Measurements from ENCODE around the gene SLAMF1. TPM values are rescaled to one million over a fixed set of nuclear protein-coding genes. Genes with fewer than 3 reads are reported as not detected.

SLAMF1 gene
- total RNA-seq, 4 donors from 2014 or later = 0.57 to 5.0 (median 0.95) TPM

DNA sequence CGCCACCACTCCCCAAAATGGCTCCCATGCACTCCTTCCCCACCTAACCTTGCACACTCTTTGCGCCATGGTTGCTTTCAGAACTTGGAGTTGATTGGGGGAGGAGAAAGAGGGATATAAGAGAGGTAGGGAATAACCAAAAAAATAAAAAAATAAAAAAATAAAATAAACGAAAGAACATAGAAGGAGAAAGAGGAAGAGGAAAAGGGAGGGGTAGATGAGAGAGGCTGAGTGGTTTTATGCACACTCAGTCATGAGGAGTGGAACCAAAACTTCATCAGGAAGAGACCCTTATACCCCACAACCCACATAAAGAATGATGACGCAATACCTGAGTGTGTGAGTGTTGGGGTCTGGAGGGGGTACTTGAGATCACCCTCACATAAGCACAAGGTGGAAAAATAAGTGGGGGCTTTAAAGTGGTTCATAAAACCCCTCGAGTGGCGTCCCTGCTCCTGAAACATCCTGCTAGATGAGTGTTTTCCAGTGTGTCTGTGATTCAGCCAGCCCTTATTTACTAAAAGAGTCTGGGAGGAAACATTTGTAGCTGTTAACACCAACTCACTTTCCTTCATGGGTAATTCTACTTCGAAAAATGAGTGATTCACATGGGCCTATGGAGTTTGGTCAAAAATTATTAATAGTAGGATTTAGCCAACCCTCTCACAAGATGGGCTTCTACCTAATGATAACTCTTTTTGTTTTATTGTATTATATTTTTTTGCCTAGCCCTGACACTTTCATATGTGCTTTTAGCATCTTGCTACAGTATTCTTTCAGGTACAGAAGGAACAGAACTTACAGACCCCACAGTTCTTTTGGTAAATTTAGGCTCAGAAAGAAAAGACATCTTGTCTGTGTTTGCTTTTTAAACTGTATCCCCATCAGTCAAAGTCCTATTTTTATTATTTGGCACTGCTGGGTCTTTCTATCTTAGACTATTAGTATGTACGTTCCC is 5.2 kb downstream of the SLAMF1 start:
- Histone ChIP-seq H3K4me3 (no peak overlapping the region), H3K36me3 (no peaks in the 10 kb centered on the region), H3K4me1 (no peaks in the 10 kb centered on the region), H3K9me3 (no peaks in the 10 kb centered on the region), H3K27me3 (peaks cover 0 to 3% (median 0%) of the 10 kb centered on the region in 4 donors), H3K27ac (replicated peaks in 1 of 4) (no peak overlapping the region)
- DNase-seq (ENCODE audit: extremely low spot score) = no peak
- 71% methylated on average over 8 of the region's 8 CpGs for WGBS
- TF ChIP-seq POLR2AphosphoS5 (IDR thresholded peaks at IDR 0.05) (no peak), EP300 (IDR thresholded peaks at IDR 0.05) (no peak), POLR2A (IDR thresholded peaks at IDR 0.05; ENCODE audit: low read depth) (no peak)
- TF ChIP-seq, protein P1, sequence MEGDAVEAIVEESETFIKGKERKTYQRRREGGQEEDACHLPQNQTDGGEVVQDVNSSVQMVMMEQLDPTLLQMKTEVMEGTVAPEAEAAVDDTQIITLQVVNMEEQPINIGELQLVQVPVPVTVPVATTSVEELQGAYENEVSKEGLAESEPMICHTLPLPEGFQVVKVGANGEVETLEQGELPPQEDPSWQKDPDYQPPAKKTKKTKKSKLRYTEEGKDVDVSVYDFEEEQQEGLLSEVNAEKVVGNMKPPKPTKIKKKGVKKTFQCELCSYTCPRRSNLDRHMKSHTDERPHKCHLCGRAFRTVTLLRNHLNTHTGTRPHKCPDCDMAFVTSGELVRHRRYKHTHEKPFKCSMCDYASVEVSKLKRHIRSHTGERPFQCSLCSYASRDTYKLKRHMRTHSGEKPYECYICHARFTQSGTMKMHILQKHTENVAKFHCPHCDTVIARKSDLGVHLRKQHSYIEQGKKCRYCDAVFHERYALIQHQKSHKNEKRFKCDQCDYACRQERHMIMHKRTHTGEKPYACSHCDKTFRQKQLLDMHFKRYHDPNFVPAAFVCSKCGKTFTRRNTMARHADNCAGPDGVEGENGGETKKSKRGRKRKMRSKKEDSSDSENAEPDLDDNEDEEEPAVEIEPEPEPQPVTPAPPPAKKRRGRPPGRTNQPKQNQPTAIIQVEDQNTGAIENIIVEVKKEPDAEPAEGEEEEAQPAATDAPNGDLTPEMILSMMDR (IDR thresholded peaks at IDR 0.05) = no peak
- intact Hi-C loops (cut with DNase I) = no loop called here

GRCh38 chr1:160640359-160641123 is 6.3 kb downstream of the SLAMF1 start:
- Histone ChIP-seq H3K27ac (replicated peaks in 1 of 4) (no peak overlapping the region), H3K27me3 (peaks cover 0 to 3% (median 0%) of the 10 kb centered on the region in 4 donors), H3K36me3 (no peaks in the 10 kb centered on the region), H3K9me3 (no peaks in the 10 kb centered on the region), H3K4me3 (no peak overlapping the region), H3K4me1 (no peaks in the 10 kb centered on the region)
- intact Hi-C loops (cut with DNase I) = no loop called here
- TF ChIP-seq POLR2AphosphoS5 (IDR thresholded peaks at IDR 0.05) (no peak), EP300 (IDR thresholded peaks at IDR 0.05) (no peak), POLR2A (IDR thresholded peaks at IDR 0.05; ENCODE audit: low read depth) (no peak)
- TF ChIP-seq, protein P1 (IDR thresholded peaks at IDR 0.05) = no peak
- 96% methylated on average over 2 of the region's 2 CpGs for WGBS
- DNase-seq (ENCODE audit: extremely low spot score) = no peak

GRCh38 chr1:160639652-160640051 is 7.2 kb downstream of the SLAMF1 start:
- no peak for DNase-seq (ENCODE audit: extremely low spot score)
- Histone ChIP-seq H3K4me3 (no peak overlapping the region), H3K4me1 (no peaks in the 10 kb centered on the region), H3K27ac (replicated peaks in 1 of 4) (no peak overlapping the region), H3K27me3 (peaks cover 0 to 3% (median 0%) of the 10 kb centered on the region in 4 donors), H3K36me3 (no peaks in the 10 kb centered on the region), H3K9me3 (no peaks in the 10 kb centered on the region)
- TF ChIP-seq EP300 (IDR thresholded peaks at IDR 0.05) (no peak), POLR2A (IDR thresholded peaks at IDR 0.05; ENCODE audit: low read depth) (no peak), POLR2AphosphoS5 (IDR thresholded peaks at IDR 0.05) (no peak)
- TF ChIP-seq, protein P1 (IDR thresholded peaks at IDR 0.05) = no peak
- WGBS = 26% methylated on average over 3 of the region's 3 CpGs
- intact Hi-C loops (cut with DNase I) = no loop called here

- H3K4me3 ChIP-seq = no peak overlapping the region
- no peak for DNase-seq (ENCODE audit: extremely low spot score)
- no peak overlapping the region for H3K27ac ChIP-seq (replicated peaks in 1 of 4)
- no peaks in the 10 kb centered on the region for H3K9me3 ChIP-seq
- intact Hi-C loops (cut with DNase I) = no loop called here
- H3K4me1 ChIP-seq = no peaks in the 10 kb centered on the region
- 89% methylated on average over 6 of the region's 6 CpGs for WGBS
- TF ChIP-seq POLR2A (IDR thresholded peaks at IDR 0.05; ENCODE audit: low read depth) (no peak), POLR2AphosphoS5 (IDR thresholded peaks at IDR 0.05) (no peak), EP300 (IDR thresholded peaks at IDR 0.05) (no peak)
- TF ChIP-seq, protein P1 (IDR thresholded peaks at IDR 0.05) = no peak
- peaks cover 0 to 3% (median 0%) of the 10 kb centered on the region in 4 donors for H3K27me3 ChIP-seq
- no peaks in the 10 kb centered on the region for H3K36me3 ChIP-seq
Measured at GRCh38 chr1:160638926-160639325, 7.9 kb downstream of the SLAMF1 start.
